ENCODE results near the gene GIPC2.
"Not testable (repeated sequence)": the region's sequence is repeated elsewhere in the genome, so short reads cannot be mapped to it uniquely, and the experiment has no call there.

The GIPC2 gene

DNA sequence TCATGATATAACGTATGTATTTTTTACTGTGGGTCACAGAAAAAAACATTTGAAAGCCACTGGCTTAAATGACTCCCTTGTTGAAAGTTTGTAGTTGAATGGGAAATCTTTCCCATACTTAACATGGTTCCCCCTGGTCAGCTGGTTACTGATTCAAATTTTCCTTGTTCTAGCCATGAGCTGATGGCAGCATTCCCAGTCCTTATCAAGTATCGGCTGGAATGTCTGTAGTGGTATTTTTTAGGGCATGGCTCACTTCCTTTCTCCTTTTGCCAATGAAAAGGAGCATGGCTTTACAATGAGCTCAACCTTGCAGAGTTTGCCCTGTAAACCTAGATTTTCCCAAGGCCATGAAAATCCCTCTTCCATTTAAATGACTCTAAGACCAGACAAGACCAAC is 55.7 kb downstream of the GIPC2 start:
- TF ChIP-seq, protein P1, sequence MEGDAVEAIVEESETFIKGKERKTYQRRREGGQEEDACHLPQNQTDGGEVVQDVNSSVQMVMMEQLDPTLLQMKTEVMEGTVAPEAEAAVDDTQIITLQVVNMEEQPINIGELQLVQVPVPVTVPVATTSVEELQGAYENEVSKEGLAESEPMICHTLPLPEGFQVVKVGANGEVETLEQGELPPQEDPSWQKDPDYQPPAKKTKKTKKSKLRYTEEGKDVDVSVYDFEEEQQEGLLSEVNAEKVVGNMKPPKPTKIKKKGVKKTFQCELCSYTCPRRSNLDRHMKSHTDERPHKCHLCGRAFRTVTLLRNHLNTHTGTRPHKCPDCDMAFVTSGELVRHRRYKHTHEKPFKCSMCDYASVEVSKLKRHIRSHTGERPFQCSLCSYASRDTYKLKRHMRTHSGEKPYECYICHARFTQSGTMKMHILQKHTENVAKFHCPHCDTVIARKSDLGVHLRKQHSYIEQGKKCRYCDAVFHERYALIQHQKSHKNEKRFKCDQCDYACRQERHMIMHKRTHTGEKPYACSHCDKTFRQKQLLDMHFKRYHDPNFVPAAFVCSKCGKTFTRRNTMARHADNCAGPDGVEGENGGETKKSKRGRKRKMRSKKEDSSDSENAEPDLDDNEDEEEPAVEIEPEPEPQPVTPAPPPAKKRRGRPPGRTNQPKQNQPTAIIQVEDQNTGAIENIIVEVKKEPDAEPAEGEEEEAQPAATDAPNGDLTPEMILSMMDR (IDR thresholded peaks at IDR 0.05; ENCODE audit: low read length, missing control alignments): no peak
- peak; percentile 97 for DNase-seq (ENCODE audit: low read depth)
- no peak overlapping the region for H3K4me3 ChIP-seq (replicated peaks; ENCODE audit: low read depth, low read length)

DNA sequence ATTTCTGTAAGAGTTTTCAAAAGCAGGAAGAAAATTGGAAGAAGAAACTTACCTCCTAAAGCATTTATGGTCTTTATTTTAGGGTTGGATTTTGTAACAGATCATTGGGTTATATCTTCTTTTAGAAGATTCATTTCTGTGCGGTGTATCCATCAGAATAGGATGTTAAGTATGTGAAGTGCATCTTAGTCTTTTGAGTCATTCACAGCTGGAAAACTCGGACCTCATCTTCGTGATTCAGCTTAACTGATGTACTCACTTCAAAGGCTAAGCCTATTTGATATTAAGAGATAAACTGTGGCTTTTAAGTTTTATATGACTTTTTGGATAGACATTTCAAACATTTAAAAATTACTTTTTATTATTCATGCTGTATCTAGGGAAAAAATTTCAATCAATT is 56.3 kb downstream of the GIPC2 start:
- DNase-seq (ENCODE audit: low read depth): peak; percentile 72
- no peak overlapping the region for H3K4me3 ChIP-seq (replicated peaks; ENCODE audit: low read depth, low read length)
- TF ChIP-seq, protein P1 (IDR thresholded peaks at IDR 0.05; ENCODE audit: low read length, missing control alignments): no peak

DNA sequence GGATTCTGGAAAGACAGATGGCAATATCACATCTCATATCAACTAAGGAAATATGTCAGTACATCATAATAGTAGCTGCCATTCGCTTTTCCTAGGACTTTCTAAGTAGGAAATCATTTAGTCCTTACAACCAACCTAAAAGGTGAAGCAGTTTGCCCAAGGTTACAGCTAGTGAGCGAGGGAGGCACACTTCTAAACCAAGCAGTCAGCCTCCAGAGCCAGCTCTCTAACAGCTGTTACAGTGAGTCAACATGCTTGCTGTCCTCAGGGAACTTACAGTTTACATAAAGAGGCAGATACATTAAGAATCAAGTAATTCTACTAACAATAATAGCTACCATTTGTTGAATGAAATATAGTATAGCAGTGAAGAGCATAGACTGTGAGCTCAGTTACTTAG is 57.1 kb downstream of the GIPC2 start:
- no peak for DNase-seq (ENCODE audit: low read depth)
- H3K4me3 ChIP-seq (replicated peaks; ENCODE audit: low read depth, low read length): no peak overlapping the region
- TF ChIP-seq, protein P1 (IDR thresholded peaks at IDR 0.05; ENCODE audit: low read length, missing control alignments): no peak

DNA sequence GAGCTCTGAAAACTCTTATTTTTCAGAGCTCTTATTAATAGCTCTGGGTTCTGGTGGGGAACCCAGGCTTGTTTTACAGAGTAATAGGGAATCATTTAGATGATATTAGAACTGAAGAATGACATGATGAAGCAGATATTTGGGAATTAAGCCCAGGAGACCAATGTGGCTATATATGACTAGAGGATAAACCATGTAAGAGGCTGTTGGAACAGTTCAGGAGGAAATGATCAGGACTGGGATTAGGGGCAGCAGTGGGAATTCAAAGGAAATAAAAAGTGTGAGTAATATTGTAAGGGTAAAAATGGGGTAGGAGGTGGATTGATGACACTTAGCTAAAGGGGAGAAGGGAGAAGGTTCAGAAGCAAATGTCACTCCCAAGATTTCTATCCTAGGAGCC is 58.6 kb downstream of the GIPC2 start:
- no peak for DNase-seq (ENCODE audit: low read depth)
- H3K4me3 ChIP-seq (replicated peaks; ENCODE audit: low read depth, low read length): no peak overlapping the region
- TF ChIP-seq, protein P1 (IDR thresholded peaks at IDR 0.05; ENCODE audit: low read length, missing control alignments): no peak

DNA sequence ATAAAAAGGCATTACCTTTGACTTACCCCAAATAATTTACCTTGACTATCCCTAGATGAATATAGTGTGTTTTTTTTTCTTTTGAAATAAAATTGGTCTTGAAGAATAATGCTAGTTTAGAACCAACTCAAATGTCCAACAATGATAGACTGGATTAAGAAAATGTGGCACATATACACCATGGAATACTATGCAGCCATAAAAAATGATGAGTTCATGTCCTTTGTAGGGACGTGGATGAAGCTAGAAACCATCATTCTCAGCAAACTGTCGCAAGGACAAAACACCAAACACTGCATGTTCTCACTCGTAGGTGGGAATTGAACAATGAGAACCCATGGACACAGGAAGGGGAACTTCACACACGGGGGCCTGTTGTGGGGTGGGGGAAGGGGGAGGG is 63.9 kb downstream of the GIPC2 start:
- DNase-seq (ENCODE audit: low read depth); H3K4me3 ChIP-seq (replicated peaks; ENCODE audit: low read depth, low read length): not testable (repeated sequence)

DNA sequence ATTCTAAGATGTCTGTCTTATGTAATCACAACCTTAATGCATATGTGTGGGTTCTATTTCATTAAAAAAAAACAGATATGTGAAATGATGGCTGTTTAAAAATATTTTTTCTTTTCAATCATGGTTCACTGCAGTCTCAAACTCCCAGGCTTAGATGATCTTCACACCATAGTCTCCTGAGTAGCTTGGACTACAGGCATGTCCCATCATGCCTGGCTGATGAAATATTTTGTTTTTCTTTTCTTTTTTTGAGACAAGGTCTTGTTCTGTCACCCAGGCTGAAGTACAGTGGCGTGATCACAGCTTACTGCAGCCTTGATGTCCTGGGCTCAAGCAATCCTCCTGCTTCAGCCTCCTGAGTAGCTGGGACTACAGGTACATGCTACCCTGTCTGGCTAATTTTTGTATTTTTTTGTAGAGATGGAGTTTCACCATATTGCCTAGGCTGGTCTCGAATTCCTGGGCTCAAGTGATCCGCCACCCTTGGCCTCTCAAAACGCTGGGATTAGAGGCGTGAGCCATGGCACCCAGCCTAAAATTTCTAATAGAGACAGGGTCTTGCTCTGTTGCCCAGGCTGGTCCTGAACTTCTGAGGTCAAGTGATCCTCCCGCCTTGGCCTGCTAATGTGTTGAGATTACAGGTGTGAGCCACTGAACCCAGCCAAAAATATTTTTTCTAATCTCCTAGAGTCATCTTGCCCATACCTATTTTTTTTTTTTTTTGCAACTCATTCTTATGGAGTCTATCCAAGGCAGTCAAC is 67.6 kb downstream of the GIPC2 start:
- TF ChIP-seq, protein P1 (IDR thresholded peaks at IDR 0.05; ENCODE audit: low read length, missing control alignments): no peak
- no peak for DNase-seq (ENCODE audit: low read depth)
- H3K4me3 ChIP-seq (replicated peaks; ENCODE audit: low read depth, low read length): no peak overlapping the region

DNA sequence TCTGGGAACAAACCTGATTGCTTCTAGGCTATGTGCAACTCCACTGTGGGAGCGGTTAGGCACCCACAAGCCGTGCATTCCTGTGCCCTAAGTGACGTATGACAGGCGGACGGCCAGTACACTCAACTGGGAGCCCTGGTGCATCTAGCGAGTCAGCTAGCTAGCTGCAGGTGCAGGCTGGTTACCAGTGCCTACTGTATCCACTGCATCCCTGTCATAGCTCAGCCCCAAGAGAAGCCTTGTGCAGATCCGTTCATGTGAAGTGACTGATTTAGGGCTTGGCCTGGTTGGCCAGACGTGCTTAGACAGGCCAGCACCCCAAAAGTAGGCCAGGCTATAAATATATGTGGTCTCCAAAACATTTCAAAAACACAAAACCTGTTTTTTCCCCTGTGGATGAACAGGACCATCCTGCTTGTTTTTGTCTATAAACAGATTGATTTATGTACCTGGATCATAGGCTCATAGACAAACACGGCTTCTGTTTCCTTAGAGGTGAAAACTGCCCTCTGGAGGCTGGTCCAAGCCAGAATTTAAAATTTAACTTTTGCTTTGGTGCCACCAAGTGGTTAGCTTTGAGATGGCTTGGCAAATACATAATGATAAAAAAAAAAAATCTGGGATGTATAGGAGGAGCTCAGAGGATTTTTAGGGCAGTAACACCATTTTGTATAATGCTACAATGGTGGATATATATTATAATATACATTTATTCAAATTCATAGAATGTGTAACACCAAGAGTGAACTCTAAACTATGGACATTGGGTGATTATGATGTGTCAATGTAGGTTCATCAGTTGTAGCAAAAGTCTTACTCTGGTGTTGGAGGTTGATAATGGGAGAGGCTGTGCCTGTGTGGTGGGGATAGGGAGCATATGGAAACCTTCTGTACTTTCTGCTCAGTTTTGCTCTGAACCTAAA is 68.5 kb downstream of the GIPC2 start:
- DNase-seq (ENCODE audit: low read depth): peak; percentile 90
- no peak overlapping the region for H3K4me3 ChIP-seq (replicated peaks; ENCODE audit: low read depth, low read length)
- TF ChIP-seq, protein P1 (IDR thresholded peaks at IDR 0.05; ENCODE audit: low read length, missing control alignments): peak; percentile 82

DNA sequence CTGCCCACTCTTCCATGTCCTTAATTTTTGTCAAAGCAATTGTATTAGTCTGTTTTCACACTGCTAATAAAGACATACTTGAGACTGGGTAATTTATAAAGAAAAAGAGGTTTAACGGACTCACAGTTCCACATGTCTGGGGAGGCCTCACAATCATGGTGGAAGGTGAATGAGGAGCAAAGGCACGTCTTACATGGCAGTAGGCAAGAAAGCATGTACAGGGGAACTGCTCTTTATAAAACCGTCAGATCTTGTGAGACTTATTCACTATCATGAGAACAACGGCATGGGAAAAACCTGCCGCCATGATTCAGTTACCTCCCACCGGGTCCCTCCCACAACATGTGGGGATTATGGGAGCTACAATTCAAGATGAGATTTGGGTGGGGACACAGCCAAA is 74.7 kb downstream of the GIPC2 start:
- H3K4me3 ChIP-seq (replicated peaks; ENCODE audit: low read depth, low read length); DNase-seq (ENCODE audit: low read depth): not testable (repeated sequence)
